ENCODE data around the gene VPS4A.

VPS4A gene

DNA sequence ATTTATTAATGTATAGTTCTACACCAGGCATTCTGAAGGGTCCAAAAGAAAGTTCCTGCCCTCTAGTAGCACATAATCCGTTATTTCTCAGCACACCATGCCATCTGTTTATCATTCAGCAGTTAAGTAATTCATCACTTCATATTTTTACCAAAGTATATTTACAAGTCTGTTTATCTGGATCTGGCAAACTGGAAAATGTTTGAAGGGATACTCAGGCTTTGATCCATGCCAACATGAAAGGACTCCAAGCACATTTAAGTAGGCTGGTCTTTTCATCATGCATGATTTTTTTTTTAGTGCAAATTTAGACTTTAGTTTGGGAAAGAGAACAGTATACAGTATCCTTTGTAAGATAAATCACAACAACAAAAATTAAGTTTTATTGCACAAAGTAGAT lies 4.1 kb upstream of the VPS4A start:
- DNase-seq (ENCODE audit: low spot score): no peak

DNA sequence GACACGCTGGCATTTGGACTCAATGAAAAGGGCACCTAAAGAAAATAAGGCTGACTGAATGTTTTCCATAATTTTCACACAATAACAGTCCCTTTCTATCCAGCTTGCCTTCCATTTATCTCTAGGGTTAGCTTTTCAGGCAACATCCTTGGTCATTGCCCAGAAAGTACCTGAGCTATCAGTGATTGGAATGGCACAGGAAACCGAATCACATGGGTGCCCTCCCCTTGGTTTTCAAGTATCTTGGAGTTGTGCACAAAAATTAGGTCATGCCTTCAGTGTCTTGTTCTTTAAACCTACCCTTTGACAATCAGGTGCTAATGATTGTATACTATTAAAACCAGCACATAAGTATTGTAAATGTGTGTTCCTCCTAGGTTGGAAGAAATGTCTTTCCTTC lies 3.3 kb upstream of the VPS4A start:
- DNase-seq (ENCODE audit: low spot score): no peak

DNA sequence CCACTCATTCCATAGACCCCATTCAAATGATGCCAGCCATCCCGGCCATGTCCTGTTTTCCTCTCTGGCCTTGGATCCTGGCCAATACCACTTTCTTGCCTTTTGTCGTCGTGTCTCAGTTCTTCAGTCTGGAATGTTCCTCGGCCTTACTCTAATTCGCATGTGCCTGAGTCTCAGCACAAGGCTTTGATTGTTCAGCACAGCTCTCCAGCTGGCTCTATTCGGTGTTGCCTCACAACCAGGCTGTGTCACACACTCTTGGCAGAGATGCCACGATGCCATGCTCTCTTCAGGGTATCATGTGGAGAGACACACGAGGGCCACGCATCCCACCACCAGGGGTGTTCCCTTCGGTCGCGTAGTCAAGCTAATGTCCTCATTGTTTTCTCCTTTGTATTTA lies 1.8 kb upstream of the VPS4A start:
- no peak for DNase-seq (ENCODE audit: low spot score)

DNA sequence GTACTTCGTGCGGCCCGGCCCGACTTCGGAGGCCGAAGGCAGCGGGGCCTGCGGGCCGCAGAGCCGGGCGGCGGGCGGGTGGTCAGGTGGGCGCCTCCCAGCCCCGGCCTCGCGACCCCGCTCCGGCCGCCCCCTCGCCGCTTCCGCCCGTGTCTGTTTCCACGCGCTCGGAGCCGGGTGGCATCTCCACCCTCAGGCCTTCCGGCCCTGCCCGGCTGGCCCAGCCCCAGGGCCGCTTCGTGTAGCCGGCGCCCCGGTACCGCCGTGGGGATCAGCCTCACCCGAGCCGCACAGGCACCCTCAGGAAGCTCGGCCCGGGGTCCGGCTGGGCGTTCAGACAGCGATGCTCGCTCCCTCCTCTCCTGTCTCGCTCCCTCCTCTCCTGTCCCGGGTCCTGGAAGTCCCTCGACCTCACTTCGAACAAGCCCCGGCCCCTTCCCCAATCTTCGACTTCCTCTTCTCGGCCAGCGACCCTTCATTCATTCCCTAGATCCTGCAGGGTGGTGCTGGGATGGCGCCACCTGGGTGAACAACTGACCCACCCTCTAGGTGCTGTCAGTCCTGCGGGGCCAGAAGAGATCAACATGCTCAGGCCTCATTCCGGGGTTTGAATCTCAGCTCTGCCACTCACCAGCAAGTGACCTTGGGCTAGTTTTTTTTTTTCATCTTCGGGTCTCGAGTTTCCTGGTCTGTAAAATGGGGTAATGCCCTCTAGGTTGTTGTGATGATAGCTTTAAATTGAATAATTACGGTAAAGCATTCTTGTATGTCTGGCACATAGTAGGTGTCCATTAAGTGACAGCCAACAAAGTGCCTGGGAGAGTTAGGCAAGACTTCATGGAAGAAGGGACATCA lies 610 bp downstream of the VPS4A start:
- peak; percentile 84 for DNase-seq (ENCODE audit: low spot score)

DNA sequence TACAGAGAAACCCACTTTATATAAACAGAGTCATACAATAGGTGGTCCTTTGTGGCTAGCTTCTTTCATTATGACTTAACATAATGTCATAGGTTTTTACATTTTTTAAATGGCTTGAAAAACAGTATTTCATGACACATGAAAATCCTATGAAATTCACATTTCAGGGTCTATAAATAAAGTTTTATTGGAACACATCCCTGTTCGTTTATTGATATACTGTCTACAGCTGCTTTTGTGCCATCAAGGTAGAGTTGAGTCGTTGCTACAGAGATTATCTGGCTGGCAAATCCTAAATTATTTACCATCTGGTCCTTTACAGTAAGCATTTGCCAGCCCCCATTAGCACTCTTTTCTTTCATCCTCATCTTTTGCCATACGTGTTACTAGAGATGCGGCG lies 2.3 kb downstream of the VPS4A start:
- no peak for DNase-seq (ENCODE audit: low spot score)

DNA sequence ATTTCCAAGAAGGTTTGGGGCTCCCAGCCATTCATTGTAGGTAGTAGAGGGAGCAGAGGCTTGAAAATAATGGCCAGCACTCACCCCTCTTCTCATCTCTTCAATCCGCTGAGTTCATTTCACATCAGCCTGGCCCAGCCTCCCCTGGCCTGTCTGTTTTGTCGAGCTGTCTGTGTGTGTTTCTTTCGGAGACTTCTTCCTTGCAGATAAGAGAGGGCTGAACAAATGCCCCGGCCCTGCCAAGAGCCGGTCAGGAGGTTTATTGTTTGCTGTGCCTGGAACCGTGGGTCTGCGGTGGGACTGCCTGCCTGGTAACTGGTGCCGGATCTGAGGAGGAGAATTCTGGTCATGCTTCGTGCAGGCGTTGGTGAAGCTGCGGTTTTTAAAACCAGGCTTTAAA lies 3.4 kb downstream of the VPS4A start:
- no peak for DNase-seq (ENCODE audit: low spot score)

DNA sequence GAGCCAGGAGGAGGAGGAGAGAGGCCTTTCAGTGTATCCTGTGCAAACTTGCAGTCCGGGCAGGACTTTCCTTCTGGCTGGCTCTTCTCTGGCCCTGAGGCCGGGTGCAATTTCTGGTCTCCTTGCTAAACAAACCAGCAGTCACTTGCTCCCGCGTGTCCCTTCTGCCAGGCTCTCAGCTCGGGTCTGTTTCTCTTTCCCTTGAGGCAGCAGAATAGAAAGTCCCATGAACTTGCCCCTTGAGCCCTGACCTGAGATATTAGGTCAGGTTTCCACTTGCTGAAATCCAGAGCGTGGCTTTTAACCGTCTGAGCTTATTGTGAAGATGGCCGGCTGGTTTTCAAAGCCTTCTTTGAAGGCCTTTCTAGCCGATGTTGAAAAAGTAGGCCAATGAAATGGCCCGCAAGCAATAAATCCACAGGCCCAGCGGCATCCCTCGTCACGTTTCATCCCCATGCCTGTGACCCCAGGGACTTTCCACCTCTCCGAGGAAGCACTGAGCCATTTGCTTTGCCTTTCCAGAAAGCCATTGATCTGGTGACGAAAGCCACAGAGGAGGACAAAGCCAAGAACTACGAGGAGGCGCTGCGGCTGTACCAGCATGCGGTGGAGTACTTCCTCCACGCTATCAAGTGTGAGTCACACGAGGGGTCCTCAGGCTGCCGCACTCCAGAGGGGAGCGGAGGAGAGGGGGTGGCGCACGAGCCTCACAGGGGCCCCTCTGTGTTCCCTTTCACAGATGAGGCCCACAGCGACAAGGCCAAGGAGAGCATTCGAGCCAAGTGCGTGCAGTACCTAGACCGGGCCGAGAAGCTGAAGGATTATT lies 4.5 kb downstream of the VPS4A start:
- no peak for DNase-seq (ENCODE audit: low spot score)

DNA sequence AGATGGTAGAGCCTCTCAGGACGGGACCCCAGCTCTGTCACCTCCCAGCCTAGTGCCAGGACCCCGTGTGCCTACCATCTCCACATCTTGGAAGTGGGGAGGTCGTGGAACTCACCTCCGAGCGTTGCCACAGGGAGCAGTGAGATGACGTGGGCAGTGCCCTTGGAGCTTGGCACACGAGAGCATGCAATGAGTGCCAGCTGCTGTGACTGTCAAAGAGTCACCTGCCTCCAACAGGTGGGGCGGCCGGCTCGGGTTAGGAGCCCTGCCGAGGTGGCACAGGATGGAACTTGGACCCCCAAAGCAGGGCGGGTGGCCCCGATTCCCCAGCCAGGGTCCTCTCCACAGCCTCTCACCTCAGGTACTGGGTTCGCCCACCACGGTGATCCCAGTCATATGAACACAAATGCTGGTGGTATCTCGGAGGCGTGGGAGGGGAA lies 5.5 kb downstream of the VPS4A start:
- no peak for DNase-seq (ENCODE audit: low spot score)

DNA sequence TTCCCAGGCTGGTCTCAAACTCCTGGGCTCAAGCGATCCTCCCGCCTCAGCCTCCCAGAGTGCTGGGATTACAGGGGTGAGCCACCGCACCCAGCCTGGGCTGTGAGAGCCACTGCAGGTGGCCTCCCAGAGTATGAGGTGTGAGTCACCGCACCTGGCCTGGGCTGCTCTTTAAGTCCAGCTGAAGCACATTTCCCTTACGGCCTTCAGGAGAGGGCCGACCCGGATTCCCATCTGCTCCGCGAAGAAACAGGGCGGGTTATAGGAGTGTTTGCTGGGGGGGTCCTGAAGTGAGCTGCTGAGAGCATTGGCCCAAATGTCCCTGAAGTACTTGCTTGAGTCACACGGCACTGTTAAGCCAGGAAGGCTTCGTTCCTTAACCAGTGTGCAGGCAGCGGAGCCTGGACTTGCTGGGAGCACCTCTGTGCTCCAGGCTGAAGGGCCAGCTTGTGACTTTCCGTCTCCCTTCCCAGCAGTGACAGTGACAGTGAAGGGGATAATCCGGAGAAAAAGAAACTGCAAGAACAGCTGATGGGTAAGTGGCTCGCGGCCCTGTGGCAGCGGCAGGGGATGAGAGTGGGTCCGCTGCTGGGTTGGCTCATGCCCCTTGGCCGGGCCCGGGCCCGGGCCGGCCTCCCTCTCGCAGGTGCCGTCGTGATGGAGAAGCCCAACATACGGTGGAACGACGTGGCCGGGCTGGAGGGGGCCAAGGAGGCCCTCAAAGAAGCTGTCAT lies 7.2 kb downstream of the VPS4A start:
- DNase-seq (ENCODE audit: low spot score): no peak

DNA sequence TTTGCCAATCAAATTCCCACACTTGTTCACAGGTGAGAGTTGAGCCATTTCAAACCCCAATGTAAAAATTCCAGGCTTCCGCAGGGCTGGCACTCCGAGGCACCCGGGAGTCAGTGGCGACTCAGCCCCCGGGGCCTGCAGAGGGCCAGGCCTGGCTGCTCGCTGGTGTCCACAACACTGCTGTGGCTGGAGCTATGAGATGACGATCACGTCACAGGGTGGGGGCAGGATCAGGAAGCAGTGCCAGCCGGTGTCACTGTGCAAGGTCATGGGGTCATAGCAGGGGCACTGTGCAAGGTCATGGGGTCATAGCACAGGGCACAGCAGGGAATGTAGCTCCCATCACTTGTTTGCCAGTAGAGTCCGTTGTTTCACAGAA lies 7.8 kb downstream of the VPS4A start:
- no peak for DNase-seq (ENCODE audit: low spot score)

DNA sequence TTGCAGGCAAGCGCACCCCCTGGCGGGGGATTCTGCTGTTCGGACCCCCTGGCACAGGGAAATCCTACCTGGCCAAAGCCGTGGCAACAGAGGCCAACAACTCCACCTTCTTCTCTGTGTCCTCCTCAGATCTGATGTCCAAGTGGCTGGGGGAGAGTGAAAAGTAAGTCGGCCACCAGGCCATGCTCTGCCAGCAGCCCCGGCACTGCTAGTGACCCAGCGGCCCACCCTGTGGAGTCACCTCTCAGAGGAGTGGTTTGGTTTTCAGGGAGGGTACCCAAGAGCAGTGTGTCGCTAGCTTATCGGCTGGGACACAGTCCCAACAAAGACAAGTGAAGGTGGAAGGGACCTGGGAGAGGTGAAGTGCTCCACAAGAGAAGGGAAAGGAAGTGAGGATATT lies 8.2 kb downstream of the VPS4A start:
- DNase-seq (ENCODE audit: low spot score): no peak

DNA sequence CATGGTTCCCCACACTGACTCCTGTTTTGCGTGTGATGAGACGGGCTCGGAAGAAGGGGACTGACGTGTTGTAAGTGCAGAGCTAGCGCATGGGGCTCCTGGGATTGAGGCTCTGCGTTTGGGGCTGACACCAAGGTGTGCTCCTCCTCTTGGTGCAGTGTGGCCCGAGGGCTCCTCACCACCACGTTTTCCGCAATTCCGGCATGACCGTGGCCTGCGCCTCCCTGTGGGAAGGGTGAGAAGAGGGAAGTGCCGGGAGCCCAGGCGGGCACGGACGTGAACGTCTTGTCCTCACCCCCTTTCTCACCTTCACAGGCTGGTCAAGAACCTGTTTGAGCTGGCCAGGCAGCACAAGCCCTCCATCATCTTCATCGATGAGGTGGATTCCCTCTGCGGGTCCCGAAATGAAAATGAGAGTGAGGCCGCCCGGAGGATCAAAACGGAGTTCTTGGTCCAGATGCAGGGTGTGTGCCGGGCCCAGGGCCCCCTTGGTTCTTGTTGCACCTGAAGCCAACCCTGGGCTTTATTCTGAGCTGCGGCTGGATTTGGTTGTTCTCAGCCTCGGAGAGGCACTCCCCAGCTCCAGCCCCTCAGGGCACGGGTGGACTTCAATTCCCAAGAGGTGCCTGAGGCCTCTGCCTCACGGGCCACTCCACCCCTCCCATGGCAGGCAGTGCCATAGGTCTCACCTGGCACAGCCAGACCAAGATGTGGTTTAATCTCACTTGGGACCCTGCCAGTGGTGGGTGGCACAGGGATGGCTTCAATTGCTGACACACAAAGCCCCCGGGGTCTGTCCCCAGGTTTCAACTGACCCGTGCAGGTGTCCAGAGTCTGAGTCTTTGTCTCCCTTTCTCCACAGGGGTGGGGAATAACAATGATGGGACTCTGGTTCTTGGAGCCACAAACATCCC lies 8.9 kb downstream of the VPS4A start:
- no peak for DNase-seq (ENCODE audit: low spot score)

DNA sequence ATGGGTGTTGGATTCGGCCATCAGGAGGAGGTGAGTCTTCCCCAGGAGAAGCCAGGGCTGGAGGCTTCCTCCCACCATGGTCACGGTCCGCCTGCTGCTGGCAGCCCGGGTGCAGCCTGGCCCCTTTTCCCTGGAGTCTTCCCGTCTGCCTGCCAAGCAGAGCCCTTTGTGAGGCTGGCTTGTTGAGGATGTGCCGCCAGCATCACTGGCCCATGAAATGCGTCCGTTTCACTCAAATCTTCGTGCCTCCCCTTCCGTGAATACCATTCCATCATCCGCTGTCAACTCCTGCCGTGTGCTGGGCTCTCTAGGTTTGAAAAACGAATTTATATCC lies 9.6 kb downstream of the VPS4A start:
- DNase-seq (ENCODE audit: low spot score): no peak

DNA sequence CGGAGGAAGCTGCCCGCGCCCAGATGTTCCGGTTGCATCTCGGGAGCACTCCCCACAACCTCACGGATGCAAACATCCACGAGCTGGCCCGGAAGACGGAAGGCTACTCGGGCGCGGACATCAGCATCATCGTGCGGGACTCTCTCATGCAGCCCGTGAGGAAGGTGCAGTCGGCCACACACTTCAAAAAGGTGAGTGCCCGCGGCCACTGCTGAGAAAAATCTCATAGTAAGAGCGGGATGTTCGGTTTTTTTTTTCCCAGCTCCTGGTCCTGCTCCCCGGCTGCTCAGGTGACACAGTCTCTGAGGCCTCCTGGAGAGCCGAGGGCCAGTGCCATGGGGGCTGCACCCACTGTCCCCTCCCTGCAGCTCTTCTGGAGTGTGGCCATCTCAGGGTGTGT lies 9.9 kb downstream of the VPS4A start:
- no peak for DNase-seq (ENCODE audit: low spot score)

DNA sequence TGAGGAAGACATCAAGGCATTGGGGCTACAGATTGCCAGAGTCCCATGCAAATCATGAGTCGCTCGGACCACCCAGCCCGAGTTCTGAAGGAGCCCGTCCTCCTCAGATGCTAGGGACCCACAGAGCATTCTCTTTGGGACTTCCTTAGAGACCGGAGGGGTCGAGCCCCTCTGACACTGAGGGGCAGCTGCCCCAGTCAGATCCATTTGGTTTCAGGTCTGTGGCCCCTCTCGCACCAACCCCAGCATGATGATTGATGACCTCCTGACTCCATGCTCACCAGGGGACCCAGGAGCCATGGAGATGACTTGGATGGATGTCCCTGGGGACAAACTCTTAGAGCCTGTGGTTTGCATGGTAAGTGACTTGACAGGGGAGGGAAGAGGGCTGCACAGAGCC lies 11.2 kb downstream of the VPS4A start:
- no peak for DNase-seq (ENCODE audit: low spot score)

DNA sequence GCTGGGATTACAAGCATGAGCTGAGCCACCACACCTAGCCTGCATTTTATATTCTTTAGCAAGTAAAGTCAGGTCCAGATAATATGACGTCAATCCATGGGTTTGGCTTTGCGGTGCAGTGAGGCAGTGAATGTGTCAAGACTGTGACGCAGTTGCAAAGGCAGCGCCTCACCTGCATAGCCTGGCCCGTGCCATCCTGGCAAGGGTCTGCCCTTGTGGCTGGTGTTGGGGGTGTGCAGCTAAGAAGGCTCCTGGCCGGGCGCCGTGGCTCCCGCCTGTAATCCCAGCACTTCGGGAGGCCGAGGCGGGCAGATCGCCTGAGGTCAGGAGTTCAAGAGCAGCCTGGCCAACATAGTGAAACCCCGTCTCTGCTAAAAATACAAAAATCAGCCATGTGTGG lies 12.3 kb downstream of the VPS4A start:
- no peak for DNase-seq (ENCODE audit: low spot score)

DNA sequence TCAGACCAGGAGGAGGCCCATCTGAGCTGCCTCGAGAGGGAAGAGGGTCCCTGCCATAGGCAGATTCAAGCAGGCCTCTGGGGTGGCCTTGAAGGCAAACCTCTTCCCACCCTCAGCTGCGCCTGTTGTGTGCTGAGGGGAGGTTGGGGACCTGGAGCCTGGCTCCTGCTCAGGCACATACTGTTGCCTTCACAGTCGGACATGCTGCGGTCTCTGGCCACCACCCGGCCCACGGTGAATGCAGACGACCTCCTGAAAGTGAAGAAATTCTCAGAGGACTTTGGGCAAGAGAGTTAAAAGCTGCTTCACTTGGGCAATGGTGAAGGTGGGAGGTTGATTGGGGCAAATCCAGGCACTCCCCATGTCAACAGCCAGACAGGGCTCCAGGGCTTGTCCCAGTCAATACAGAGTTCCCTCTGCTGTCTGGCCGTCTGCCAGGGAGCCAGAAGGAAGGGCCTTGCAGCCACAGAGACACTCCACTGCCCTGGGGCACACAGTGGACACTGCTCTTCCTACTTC lies 12.9 kb downstream of the VPS4A start:
- no peak for DNase-seq (ENCODE audit: low spot score)

DNA sequence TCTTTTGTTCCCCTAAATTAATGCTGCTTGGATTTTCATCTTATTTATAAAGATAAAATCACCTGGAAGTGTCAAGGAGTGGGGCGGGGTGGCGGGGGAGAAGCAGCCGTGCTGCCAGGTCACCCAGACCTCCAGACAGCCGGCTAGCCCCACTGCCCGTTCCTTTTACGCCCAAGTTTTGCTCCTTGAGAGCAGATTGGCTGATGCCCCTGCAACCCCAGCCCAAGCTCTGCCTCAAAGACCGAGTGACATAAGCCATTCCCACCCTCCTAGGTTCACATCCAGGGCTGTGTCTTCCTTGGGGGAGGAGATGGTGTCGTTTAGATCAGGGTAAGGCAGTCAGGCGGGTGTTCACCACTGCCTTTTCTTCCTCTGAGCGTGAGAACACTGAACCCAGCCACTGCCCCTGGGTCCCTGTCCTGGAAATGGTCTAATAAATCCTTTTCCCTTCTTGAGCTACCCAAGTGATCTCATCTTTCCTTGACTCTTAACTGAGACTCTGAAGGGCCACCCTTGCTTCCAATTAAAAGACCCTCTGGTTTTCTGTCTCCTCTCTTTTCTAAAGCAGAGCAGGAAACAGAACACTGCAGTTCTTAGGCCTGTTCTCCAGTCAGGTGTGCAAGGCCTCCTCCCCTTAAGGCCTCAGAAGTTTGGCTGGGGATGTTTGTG lies 13.6 kb downstream of the VPS4A start:
- DNase-seq (ENCODE audit: low spot score): no peak

DNA sequence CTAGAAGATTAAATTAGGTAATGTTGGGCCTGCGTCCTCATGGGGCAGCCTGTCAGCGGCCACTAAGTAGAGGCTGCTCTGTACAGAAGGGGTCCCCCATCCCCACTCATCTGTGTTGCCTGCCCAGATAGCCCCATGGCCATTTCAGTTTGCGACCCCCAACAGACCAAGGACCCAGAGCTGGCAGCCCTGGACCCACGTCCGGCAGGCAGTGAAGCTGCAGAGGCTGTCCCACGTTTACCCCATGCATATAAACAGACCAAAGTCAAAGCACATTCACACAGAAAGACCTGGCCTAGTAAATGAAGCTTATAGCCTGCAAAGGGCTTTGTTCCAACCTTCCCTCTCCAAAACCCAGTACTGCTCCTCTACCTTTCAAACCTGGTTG lies 14.6 kb downstream of the VPS4A start:
- no peak for DNase-seq (ENCODE audit: low spot score)

DNA sequence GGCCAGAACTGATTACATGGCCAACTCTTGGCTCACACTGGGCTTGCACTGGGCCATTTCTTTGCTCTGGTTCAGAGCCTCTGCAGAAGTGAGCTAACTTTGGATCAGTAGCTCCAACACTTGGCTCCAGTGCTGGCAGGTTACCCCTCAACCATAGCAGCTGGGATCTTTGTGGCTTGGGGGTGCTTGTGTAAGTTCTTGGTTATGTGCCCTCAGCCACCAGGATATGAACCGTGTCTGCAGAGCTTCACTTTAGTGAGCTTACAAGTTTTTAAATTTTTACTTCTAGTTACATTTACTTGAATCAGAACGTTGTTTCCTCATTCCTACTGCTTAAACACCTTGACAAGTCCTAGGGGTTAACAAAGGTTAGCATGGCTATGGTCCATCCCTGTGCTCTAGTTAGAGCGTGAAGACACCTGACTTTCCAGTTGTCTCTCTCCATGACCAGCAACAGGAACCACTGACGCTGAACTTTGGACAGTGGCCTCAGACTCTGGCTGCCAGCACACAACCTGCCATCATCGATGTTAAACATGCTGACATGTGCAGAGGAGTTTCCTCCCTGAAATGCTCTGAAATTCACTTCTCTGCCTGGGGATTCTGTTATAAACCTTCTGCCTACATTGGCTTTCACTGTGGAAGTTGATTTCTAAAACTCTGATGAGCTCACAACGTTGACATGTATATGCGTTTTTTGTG lies 15.2 kb downstream of the VPS4A start:
- DNase-seq (ENCODE audit: low spot score): peak; percentile 83

All from HuH-7 (cell line).